ENCODE results near the gene HOXA5.

The HOXA5 gene

GRCh38 chr7:27182285-27182841 lies 38.9 kb upstream of the HOXA5 start:
- no peak for DNase-seq (ENCODE audit: low spot score)

DNA sequence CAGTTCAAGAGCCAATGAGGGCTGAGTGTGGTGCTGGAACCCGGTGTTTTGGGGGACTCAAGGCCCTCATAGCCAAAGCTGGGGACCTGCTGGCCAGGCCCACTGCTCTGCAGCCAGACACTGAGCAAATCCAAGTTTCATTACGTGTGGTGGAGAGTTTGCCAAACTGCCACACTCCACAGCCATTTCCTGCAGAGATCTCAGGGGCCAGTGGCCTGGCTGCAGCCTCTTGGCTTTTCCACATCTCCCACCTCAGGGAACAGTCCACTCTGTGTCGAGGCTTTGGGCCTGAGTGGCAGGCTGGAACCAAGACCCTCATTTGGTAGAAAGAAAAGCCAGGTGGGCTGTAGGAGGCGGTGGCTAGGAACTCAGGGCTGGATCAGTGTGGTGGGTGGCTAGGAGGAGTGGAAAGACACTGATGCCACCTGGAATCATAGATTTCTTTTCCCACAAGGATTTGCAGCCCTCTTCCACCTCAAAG lies 38.4 kb upstream of the HOXA5 start:
- no peak for DNase-seq (ENCODE audit: low spot score)

- no peak for DNase-seq (ENCODE audit: low spot score)
Measured at GRCh38 chr7:27180431-27181420, 37.2 kb upstream of the HOXA5 start.

DNA sequence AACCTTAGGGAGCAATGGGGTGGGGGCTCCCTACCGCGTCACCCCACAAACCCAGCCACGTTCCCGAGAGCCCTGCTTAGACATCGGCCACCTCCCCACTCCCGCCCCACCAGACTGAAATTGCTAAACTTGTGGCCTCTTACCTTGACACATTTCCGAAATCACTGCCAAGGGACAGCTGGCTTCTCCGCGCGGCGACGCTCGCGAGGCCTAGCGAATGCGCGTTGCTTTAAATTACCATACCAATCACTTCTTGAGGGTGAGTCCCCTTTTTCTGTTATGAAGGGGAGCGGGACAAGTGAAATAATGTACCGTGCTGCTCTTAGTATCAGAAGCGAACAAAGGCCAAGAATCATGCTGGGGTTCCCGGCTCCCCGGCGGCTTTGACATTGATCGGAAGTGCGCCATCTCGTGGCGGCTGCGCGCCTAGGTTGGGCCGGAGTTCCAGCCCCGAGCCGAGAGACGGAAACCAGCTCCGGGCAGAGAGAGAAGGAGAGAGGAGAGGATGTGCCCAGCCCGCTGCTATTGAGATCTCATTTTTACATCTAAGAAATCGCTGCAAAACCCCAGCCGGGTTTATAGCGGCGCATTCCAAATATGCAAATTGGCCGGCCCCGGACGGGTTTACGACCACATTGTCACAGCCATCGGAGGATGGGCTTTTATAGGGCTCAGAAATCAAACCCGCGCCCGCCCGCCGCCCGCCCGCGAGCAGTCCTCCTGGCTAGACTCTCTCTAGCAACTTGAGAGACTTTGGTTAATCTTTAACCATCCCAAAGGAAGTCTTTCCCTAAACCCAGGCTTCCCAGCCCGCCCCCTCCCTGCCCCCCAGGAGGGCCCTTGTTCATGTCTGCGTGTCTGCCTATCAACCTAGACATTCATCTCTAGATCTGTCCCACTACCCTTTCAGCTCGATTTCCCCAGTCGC lies 36.3 kb upstream of the HOXA5 start:
- DNase-seq (ENCODE audit: low spot score), result no peak

GRCh38 chr7:27179030-27179429 lies 35.5 kb upstream of the HOXA5 start:
- DNase-seq (ENCODE audit: low spot score), result no peak

- DNase-seq (ENCODE audit: low spot score), result no peak
Measured at GRCh38 chr7:27178366-27178765, 34.9 kb upstream of the HOXA5 start.

GRCh38 chr7:27177795-27178320 lies 34.4 kb upstream of the HOXA5 start:
- DNase-seq (ENCODE audit: low spot score), result no peak

DNA sequence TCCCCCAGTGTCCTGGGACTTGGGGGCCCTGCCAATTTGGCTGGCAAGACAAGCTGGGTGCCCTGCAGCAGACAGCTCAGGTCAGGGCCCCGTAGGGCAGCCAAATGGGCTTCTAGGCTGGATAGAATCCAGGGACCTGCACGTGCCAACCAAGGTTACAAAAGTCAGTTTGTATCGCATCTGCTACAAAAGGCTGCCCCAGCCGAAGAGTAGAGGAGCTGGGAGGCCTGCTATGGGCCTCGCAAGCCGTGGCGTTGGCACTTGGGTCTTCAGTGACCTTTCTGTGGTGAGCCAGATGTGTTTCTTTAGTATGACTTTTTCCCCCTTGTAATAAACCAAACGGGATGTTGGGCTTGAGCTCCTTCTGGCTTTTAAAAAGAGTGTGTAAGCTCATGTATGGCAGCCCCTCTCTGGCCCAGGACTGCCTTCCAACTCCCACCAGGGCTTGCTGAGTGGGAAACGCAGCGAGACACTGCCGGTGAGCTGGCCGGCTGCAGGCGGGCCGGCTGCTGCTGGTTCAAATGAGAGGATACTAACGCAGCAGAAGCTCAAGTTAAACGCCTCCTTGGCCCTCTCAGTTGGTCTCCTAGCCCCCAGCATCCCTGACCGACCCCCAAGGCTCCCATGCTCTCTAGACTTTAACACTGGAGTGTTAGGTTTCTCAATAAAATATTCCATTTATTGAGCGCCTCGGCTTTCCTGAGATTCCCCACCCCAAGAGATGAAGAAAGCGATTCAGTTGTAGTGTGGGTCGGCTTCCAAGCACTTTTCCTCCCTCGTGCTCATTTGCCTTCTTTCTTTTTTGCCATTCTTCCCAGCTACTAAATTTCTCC lies 33.7 kb upstream of the HOXA5 start:
- no peak for DNase-seq (ENCODE audit: low spot score)

DNA sequence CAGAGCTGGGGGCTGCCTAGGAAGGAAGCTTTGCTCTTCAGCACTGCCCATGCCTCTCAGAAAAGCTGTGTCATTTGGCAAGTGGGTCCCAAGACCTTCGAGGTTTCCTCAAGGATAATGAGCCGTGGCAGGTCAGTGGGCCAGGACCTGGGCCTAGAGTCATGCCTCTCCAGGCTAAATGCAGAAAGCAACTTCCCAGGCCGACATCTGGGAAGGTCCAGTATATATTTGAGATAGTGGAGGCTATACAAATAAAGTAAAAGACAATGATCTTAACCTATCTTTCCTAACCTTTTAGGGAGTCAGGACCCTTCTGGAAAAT lies 33.0 kb upstream of the HOXA5 start:
- no peak for DNase-seq (ENCODE audit: low spot score)

DNA sequence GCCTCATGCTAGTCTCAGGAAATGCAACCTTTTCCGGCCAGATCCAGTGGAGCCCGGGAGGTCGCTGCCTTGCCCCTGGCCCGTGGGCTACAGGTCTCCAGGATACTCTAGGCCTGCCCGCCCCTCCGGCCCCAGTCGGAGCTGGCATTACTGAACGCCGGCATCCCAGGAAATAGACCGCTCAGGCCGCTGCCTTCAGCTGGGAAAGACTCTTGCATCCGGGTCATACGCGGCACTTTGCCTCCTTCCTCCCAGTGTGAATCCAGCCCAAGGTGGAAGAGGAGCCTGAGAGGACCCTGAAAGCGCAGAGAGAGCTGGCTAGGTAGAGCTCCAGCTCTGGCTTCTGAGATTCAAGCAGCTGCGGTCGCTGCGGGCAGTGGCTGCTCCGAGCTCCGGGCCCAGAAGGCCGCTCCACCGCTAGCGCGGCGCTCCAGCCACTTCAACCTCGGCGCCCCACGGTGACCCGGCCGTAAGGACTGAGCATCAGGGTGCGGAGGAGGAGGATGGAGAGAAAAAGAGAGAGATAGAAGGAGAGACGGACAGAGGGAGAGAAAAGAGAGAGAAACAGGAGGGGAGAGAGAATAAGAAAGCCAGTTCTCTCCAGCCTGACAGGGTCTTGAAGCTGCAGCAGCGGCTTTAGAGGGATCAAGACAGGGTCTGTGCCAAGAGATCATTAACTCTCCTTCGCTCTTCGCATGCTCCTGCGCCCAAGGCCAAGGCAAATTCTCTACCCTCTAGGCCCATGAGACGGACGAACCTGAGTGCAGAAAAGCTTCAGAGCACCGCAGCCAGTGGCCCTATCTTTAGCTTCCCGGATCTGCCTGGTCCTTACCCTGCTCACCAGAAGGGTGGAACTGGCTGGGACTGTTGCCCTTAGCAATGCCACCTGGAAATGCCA lies 32.4 kb upstream of the HOXA5 start:
- no peak for DNase-seq (ENCODE audit: low spot score)

DNA sequence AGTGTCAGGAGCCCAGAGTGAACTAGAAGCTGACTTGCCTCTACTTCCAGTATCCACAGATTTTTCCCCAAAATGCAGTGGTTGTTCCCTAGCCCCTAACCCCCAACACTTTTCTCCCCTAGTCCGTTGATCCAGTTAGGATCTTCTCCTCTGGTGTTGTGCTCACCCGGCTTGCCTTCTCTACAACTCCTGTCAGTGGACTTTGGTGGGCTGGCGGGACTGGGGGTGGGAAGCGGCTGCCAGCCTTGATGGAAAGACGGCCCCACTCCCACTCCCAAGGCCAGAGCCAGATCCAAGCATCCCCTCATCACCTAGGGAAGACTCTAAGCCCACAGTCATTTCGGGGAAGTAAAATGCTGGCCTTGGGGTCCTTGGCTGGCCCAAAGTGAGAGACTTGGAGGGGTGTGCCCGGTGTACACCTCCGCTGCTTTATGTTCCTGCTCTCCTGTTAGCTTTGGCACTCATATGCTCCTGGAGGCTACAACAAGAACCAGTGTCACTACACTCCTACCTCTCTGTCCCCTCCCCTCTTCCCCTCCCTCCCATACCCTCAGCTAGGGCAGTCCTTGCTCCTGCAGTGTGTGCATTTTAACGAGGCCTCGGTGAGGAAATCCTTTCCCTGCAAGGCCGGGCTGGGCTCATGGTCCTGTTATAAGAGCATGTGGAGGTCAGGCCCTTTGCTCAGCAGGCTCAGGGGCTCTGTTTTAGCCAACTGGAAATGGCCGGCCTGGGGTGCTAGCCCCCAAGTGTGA lies 31.6 kb upstream of the HOXA5 start:
- no peak for DNase-seq (ENCODE audit: low spot score)

- no peak for DNase-seq (ENCODE audit: low spot score)
Measured at GRCh38 chr7:27173956-27174873, 30.7 kb upstream of the HOXA5 start, which contains the start of gene HOXA10. Gene HOXA10 (minus strand): TSS chr7:27174320. CDS start chr7:27174306, 14 bp downstream.

GRCh38 chr7:27173511-27173955 lies 30.1 kb upstream of the HOXA5 start:
- no peak for DNase-seq (ENCODE audit: low spot score)

DNA sequence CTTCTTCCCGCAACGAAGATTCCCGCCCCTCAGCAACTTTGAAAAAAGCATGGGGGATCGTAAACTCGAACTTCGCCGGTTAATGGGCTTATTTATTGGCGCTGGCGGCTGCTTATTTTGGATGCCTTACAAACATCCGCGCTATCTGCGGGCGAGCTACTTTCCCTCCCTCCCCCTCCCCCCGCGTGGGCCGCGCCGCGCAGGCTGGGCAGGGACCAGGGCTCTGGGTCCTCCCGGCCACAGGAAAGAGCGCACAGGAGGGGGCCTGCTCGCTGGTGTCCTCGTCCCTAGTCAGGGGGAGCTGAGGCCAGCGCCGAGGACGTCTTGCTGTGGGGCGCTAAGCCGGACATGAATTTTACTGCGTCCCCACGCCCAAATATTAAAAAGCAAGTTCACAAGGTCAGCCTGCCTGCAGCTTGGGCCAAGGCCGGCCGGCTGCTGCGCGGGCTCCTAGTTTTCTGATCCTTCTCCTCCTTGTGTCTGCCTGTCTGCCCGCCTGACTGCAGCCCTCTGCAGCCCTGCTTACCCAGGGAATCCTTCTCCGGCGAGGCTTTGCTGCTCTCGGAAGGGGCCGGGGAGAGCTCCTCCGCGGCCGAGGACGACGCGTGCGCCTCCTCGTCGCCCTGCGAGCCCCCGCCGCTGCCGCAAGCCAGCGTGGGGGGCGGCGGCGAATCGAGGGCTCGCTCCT lies 29.5 kb upstream of the HOXA5 start:
- no peak for DNase-seq (ENCODE audit: low spot score)

- DNase-seq (ENCODE audit: low spot score), result no peak
Measured at GRCh38 chr7:27172315-27172774, 28.9 kb upstream of the HOXA5 start.

GRCh38 chr7:27171637-27172314 lies 28.3 kb upstream of the HOXA5 start:
- no peak for DNase-seq (ENCODE audit: low spot score)

- no peak for DNase-seq (ENCODE audit: low spot score)
Measured at GRCh38 chr7:27171325-27171636, 27.8 kb upstream of the HOXA5 start.
